ENCODE measurements around the gene FSD2. TPM values are rescaled to one million over a fixed set of nuclear protein-coding genes. Genes with fewer than 3 reads are reported as not detected.
A peak's percentile ranks its signal among the peaks of the same experiment; 100 is the strongest.
"Not testable (repeated sequence)": the region's sequence is repeated elsewhere in the genome, so short reads cannot be mapped to it uniquely, and the experiment has no call there.

Gene FSD2
- total RNA-seq, 1 donor from 2014 or later, result not detected

- DNase-seq (ENCODE audit: low spot score) (no peak), ATAC-seq (no peak)
- intact Hi-C loops (cut with DNase I), result no loop called here
These were observed 26.9 kb upstream of the FSD2 start for GRCh38 chr15:82832601-82833361.

GRCh38 chr15:82831894-82832600 is 26.2 kb upstream of the FSD2 start:
- DNase-seq (ENCODE audit: low spot score) (no peak), ATAC-seq (no peak)
- intact Hi-C loops (cut with DNase I), result no loop called here

GRCh38 chr15:82830427-82831173 is 24.7 kb upstream of the FSD2 start:
- intact Hi-C loops (cut with DNase I), result no loop called here
- no peak for DNase-seq (ENCODE audit: low spot score)
- no peak for ATAC-seq

GRCh38 chr15:82829234-82829633 is 23.4 kb upstream of the FSD2 start:
- intact Hi-C loops (cut with DNase I), result no loop called here
- no peak for ATAC-seq
- no peak for DNase-seq (ENCODE audit: low spot score)

- no peak for DNase-seq (ENCODE audit: low spot score)
- intact Hi-C loops (cut with DNase I), result no loop called here
- ATAC-seq, result no peak
These were observed 22.2 kb upstream of the FSD2 start for GRCh38 chr15:82828075-82828474.

- ATAC-seq, result no peak
- DNase-seq (ENCODE audit: low spot score), result no peak
- intact Hi-C loops (cut with DNase I), result no loop called here
These were observed 17.2 kb upstream of the FSD2 start for GRCh38 chr15:82823049-82823448.

GRCh38 chr15:82821851-82822250 is 16.0 kb upstream of the FSD2 start:
- ATAC-seq; DNase-seq (ENCODE audit: low spot score); intact Hi-C loops (cut with DNase I): not testable (repeated sequence)

- intact Hi-C loops (cut with DNase I); ATAC-seq; DNase-seq (ENCODE audit: low spot score): not testable (repeated sequence)
These were observed 15.5 kb upstream of the FSD2 start for GRCh38 chr15:82821396-82821795.

GRCh38 chr15:82820128-82820527 is 14.3 kb upstream of the FSD2 start:
- no peak for DNase-seq (ENCODE audit: low spot score)
- no peak for ATAC-seq
- intact Hi-C loops (cut with DNase I), result no loop called here

- intact Hi-C loops (cut with DNase I), result no loop called here
- ATAC-seq (no peak), DNase-seq (ENCODE audit: low spot score) (no peak)
These were observed 7.1 kb upstream of the FSD2 start for GRCh38 chr15:82812994-82813393.

GRCh38 chr15:82810890-82811426 is 5.1 kb upstream of the FSD2 start:
- DNase-seq (ENCODE audit: low spot score) (no peak), ATAC-seq (no peak)
- intact Hi-C loops (cut with DNase I), result no loop called here

GRCh38 chr15:82810061-82810889 is 4.4 kb upstream of the FSD2 start:
- ATAC-seq (no peak), DNase-seq (ENCODE audit: low spot score) (no peak)
- intact Hi-C loops (cut with DNase I), result no loop called here

GRCh38 chr15:82809308-82810060 is 3.6 kb upstream of the FSD2 start, which contains the start of gene WHAMM:
WHAMM (plus strand) TSS chr15:82809628; CDS start chr15:82809727, 99 bp downstream.
- ATAC-seq (peak; percentile 100), DNase-seq (ENCODE audit: low spot score) (peak; percentile 99)
- intact Hi-C loops (cut with DNase I), result no loop called here

GRCh38 chr15:82808634-82809041 is 2.8 kb upstream of the FSD2 start:
- DNase-seq (ENCODE audit: low spot score), result no peak
- intact Hi-C loops (cut with DNase I), result no loop called here
- no peak for ATAC-seq

GRCh38 chr15:82807920-82808633 is 2.2 kb upstream of the FSD2 start:
- DNase-seq (ENCODE audit: low spot score), result no peak
- no peak for ATAC-seq
- intact Hi-C loops (cut with DNase I), result no loop called here

GRCh38 chr15:82804575-82804949 is 1.3 kb downstream of the FSD2 start:
- no peak for ATAC-seq
- intact Hi-C loops (cut with DNase I), result no loop called here
- DNase-seq (ENCODE audit: low spot score), result no peak

GRCh38 chr15:82803793-82804574 is 1.9 kb downstream of the FSD2 start:
- ATAC-seq (no peak), DNase-seq (ENCODE audit: low spot score) (no peak)
- intact Hi-C loops (cut with DNase I), result no loop called here
